OCI-LY7 (cell line): Measurements from ENCODE around the gene CCT5. TPM values are rescaled to one million over a fixed set of nuclear protein-coding genes. Genes with fewer than 3 reads are reported as not detected.

ENCODE experiments used
- BruUV-seq: library from RNA; stranded (reverse); fragments of 400-500 nt; replicated peaks from 2 replicates; lab custom pipeline; 2021; lab: Mats Ljungman, UMichigan
- CTCF ChIA-PET: fragments of 300-600 bp; sonication (Branson Sonifier 250); formaldehyde crosslinking; loops from one replicate; lab custom pipeline; 2022; ENCODE audit warnings: antibody characterized with exemption; ENCODE audit not compliant: unreplicated experiment; lab: Charles Lee
- POLR2A ChIA-PET: fragments of 300-600 bp; sonication (Branson Sonifier 250); formaldehyde crosslinking; loops from one replicate; lab custom pipeline; 2022; ENCODE audit warnings: antibody characterized with exemption; lab: Charles Lee
- DNase-seq: peaks from one replicate; pipeline ENCODE4 v3.0.0-alpha.2; 2015; ENCODE audit warnings: low spot score
- H2AFZ ChIP-seq: fragments of 200-600 bp; sonication (generic), shearing (Covaris generic); 2 replicates; pipeline ENCODE4 v1.6.1; 2014; ENCODE audit warnings: mild to moderate bottlenecking, antibody characterized with exemption, low read length, moderate library complexity
- H3K27ac ChIP-seq: fragments of 200-600 bp; sonication (generic); 2 replicates; pipeline ENCODE4 v1.5.1; 2014; ENCODE audit warnings: mixed run types, low read depth, mild to moderate bottlenecking, moderate library complexity, low read length, inconsistent platforms; ENCODE audit not compliant: poor library complexity, severe bottlenecking
- H3K36me3 ChIP-seq: fragments of 200-600 bp; sonication (generic); 2 replicates; pipeline ENCODE4 v1.6.1; 2014; ENCODE audit warnings: mild to moderate bottlenecking, antibody characterized with exemption, low read length, moderate library complexity, mixed read lengths; ENCODE audit not compliant: insufficient read depth
- H3K4me1 ChIP-seq: fragments of 200-600 bp; sonication (generic); 2 replicates; pipeline ENCODE4 v1.5.1; 2014; ENCODE audit warnings: mild to moderate bottlenecking, low read length; ENCODE audit not compliant: insufficient read depth, poor library complexity, severe bottlenecking
- H3K4me2 ChIP-seq: fragments of 200-600 bp; sonication (generic); 2 replicates; pipeline ENCODE4 v1.6.1; 2014; ENCODE audit warnings: mild to moderate bottlenecking, low read length
- H3K4me3 ChIP-seq: fragments of 200-600 bp; sonication (generic); 2 replicates; pipeline ENCODE4 v1.5.1; 2014; ENCODE audit warnings: mild to moderate bottlenecking, low read depth, low read length; ENCODE audit not compliant: poor library complexity, severe bottlenecking
- H3K79me2 ChIP-seq: fragments of 200-600 bp; sonication (generic); 2 replicates; pipeline ENCODE4 v1.6.1; 2016; ENCODE audit warnings: low read depth, mild to moderate bottlenecking, low read length, moderate library complexity, mixed read lengths; ENCODE audit not compliant: insufficient read depth
- H3K9me2 ChIP-seq: fragments of 200-600 bp; sonication (generic); 2 replicates; pipeline ENCODE4 v1.6.1; 2016; ENCODE audit warnings: mild to moderate bottlenecking, low read length, mixed read lengths; ENCODE audit not compliant: insufficient read depth
- H3K9me3 ChIP-seq: fragments of 200-600 bp; sonication (generic); 2 replicates; pipeline ENCODE4 v1.6.1; 2014; ENCODE audit warnings: mild to moderate bottlenecking, mixed run types, low read length, mixed read lengths
- H4K20me1 ChIP-seq: fragments of 200-600 bp; sonication (generic); 2 replicates; pipeline ENCODE4 v1.6.1; 2014; ENCODE audit warnings: mild to moderate bottlenecking, antibody characterized with exemption, low read length, moderate library complexity, mixed read lengths; ENCODE audit not compliant: insufficient read depth
- CTCF ChIP-seq: fragments of 200-600 bp; sonication (generic); conservative IDR thresholded peaks from 2 replicates; pipeline ENCODE4 v1.5.1; 2014; ENCODE audit warnings: mild to moderate bottlenecking, antibody characterized with exemption, low read length, moderate library complexity, mixed read lengths
- EZH2phosphoT487 ChIP-seq: fragments of 200-600 bp; sonication (generic); IDR thresholded peaks from 2 replicates; pipeline ENCODE4 v1.6.1; 2018; ENCODE audit warnings: low read depth, borderline replicate concordance, mild to moderate bottlenecking, mixed run types, antibody characterized with exemption, low read length, moderate library complexity, mixed read lengths
- intact Hi-C: fragments of 100-400 bp; cut with micrococcal nuclease; formaldehyde crosslinking; loops from one replicate; pipeline ENCODE4 v1.10.0; 2022; ENCODE audit not compliant: unreplicated experiment
- total RNA-seq, 2 experiments: library from RNA; depleted of rRNA in 1 of 2; stranded (reverse); fragments of >200 nt in 1 of 2; shearing (Covaris generic) in 1 of 2; gene quantifications; 2 replicates each; pipeline ENCODE4 v1.2.3, GENCODE V29; 2014 to 2022

The CCT5 gene
- total RNA-seq, 2 experiments from 2014 or later: 389 to 498 TPM

GRCh38 chr5:10288592-10289219, 38.6 kb downstream of the CCT5 start:
- Histone ChIP-seq H3K27ac (peak overlapping the region; percentile 42), H3K4me3 (peak overlapping the region; percentile 49), H2AFZ (peak overlapping the region; percentile 80; the same call in 1 of the 2 replicates), H3K36me3 (no peaks in the 10 kb centered on the region), H3K9me3 (no peaks in the 10 kb centered on the region), H3K4me1 (peaks cover 37% of the 10 kb centered on the region), H3K4me2 (peak overlapping the region; percentile 79), H4K20me1 (no peaks in the 10 kb centered on the region), H3K9me2 (no peaks in the 10 kb centered on the region), H3K79me2 (no peaks in the 10 kb centered on the region)
- ChIA-PET POLR2A (interaction anchor here (0.6 kb wide), 1 partner anchor 14 kb away, joined by 3 read pairs; no protein-coding TSS in a partner anchor), CTCF (no interaction called here)
- no peak for TF ChIP-seq EZH2phosphoT487
- BruUV-seq: no TSS peak
- intact Hi-C loops: loop anchor here (1.0 to 10.0 kb wide), 2 partner anchors 65 to 276 kb away; partner anchors contain the start of genes ANKRD33B and MARCHF6
- DNase-seq: peak; percentile 91

- H3K4me1 ChIP-seq: peaks cover 34% of the 10 kb centered on the region
- DNase-seq: no peak
- peak overlapping the region; percentile 79 for H3K4me2 ChIP-seq
- H3K4me3 ChIP-seq: no peak overlapping the region
- ChIA-PET POLR2A (interaction anchor here (0.6 kb wide), 1 partner anchor 13 kb away, joined by 3 read pairs; no protein-coding TSS in a partner anchor), CTCF (no interaction called here)
- H2AFZ ChIP-seq: no peak overlapping the region
- H3K27ac ChIP-seq: no peak overlapping the region
- TF ChIP-seq CTCF (0 out of 2 replicates have a peak, but pooled peaks have one; percentile 1), EZH2phosphoT487 (no peak)
- H3K79me2 ChIP-seq: no peaks in the 10 kb centered on the region
- intact Hi-C loops: loop anchor here (10.0 kb wide), 1 partner anchor 275 kb away; the partner anchor contains the start of gene ANKRD33B
- H4K20me1 ChIP-seq: no peaks in the 10 kb centered on the region
- BruUV-seq: no TSS peak
- H3K36me3 ChIP-seq: no peaks in the 10 kb centered on the region
- H3K9me3 ChIP-seq: no peaks in the 10 kb centered on the region
- no peaks in the 10 kb centered on the region for H3K9me2 ChIP-seq
These were observed 39.3 kb downstream of the CCT5 start for GRCh38 chr5:10289353-10289752.

GRCh38 chr5:10289991-10290390, 39.9 kb downstream of the CCT5 start:
- CTCF ChIA-PET: no interaction called here
- H3K9me3 ChIP-seq: no peaks in the 10 kb centered on the region
- intact Hi-C loops: loop anchor here (10.0 kb wide), 1 partner anchor 275 kb away; the partner anchor contains the start of gene ANKRD33B

More at GRCh38 chr5:10289991-10290390, 39.9 kb downstream of the CCT5 start:
- POLR2A ChIA-PET: interaction anchor here (0.6 to 0.9 kb wide), 2 partner anchors 9 to 70 kb away, joined by 3 read pairs; no protein-coding TSS in a partner anchor
- no peak overlapping the region for H3K4me3 ChIP-seq
- H3K27ac ChIP-seq: no peak overlapping the region
- no peak for DNase-seq
- BruUV-seq: no TSS peak
- H3K4me2 ChIP-seq: no peak overlapping the region
- no peaks in the 10 kb centered on the region for H3K36me3 ChIP-seq
- H4K20me1 ChIP-seq: no peaks in the 10 kb centered on the region
- no peak for TF ChIP-seq EZH2phosphoT487
- no peak for TF ChIP-seq CTCF
- H3K9me2 ChIP-seq: no peaks in the 10 kb centered on the region
- peaks cover 29% of the 10 kb centered on the region for H3K4me1 ChIP-seq
- H3K79me2 ChIP-seq: no peaks in the 10 kb centered on the region
- no peak overlapping the region for H2AFZ ChIP-seq
